Body of pancreas (tissue), 4 donors: Measurements from ENCODE around the gene RPS6KA5. TPM values are rescaled to one million over a fixed set of nuclear protein-coding genes. Genes with fewer than 3 reads are reported as not detected.

ENCODE experiments used
- ATAC-seq: fragments of 150-250 bp; one replicate; pipeline ENCODE4 v1.9.1; 2016
- DNase-seq, 4 donors: peaks; one replicate each; pipeline ENCODE4 v3.0.0-alpha.2; 2019
- H3K27ac ChIP-seq, 4 donors: fragments of 200-600 bp; sonication (generic); 1 replicate in 3 of 4; 2 replicates in 1 of 4; pipeline versions ENCODE4 v1.5.1 to v1.6.1; 2016 to 2019; ENCODE audit warnings: mild to moderate bottlenecking in 1 of 4, mixed read lengths in 1 of 4, moderate library complexity in 1 of 4
- H3K27me3 ChIP-seq, 2 donors: fragments of 200-600 bp; sonication (generic); one replicate each; pipeline ENCODE4 v1.6.0; 2016; ENCODE audit warnings: mild to moderate bottlenecking in 1 of 2
- H3K36me3 ChIP-seq, 2 donors: fragments of 200-600 bp; sonication (generic); replicated peaks in 1 of 2; 2 replicates each; pipeline ENCODE4 v1.5.1; 2016; ENCODE audit warnings: low read depth in 2 of 2; ENCODE audit not compliant: insufficient read depth in 1 of 2
- H3K4me1 ChIP-seq: fragments of 200-600 bp; sonication (generic); one replicate; pipeline ENCODE4 v1.6.0; 2016
- H3K4me3 ChIP-seq, 2 donors: fragments of 200-600 bp; sonication (generic); 1 replicate in 1 of 2; 2 replicates in 1 of 2; pipeline ENCODE4 v1.5.1; 2016 to 2019
- H3K9me3 ChIP-seq, 3 donors: fragments of 200-600 bp; sonication (generic); 1 replicate in 2 of 3; 2 replicates in 1 of 3; pipeline ENCODE4 v1.5.1; 2016
- CTCF ChIP-seq, 7 experiments: fragments of 450-650 bp in 4 of 7; fragments of 200-600 bp in 3 of 7; sonication (generic) in 3 of 7; IDR thresholded peaks; one replicate each; pipeline ENCODE4 v1.5.1; 2016 to 2019; ENCODE audit warnings: antibody characterized with exemption in 7 of 7
- POLR2A ChIP-seq, 3 donors: fragments of 450-650 bp; IDR thresholded peaks; one replicate each; pipeline ENCODE4 v1.6.1; 2016; ENCODE audit warnings: antibody characterized with exemption in 3 of 3, mild to moderate bottlenecking in 2 of 3
- WGBS, 2 donors: methylation state at CpG; one replicate each; pipeline ENCODE4 v1.1.5; 2017; 5-methylcytosine and 5-hydroxymethylcytosine counted together
- intact Hi-C: fragments of 100-400 bp; cut with DNase I; formaldehyde crosslinking; loops from one replicate; pipeline ENCODE4 v1.15.1; 2023
- total RNA-seq, 2 donors: library from RNA; depleted of rRNA; stranded (reverse); fragments of >200 nt; gene quantifications; one replicate each; pipeline ENCODE4 v1.1.0, GENCODE V29; 2016

RPS6KA5 gene
- 1 to 10 TPM in 1 of 2 donors, under 1 TPM in 1; 0.66 to 2.9 TPM for total RNA-seq

GRCh38 chr14:91060351-91061055 lies at the start of gene RPS6KA5:
TSS of gene RPS6KA5 (minus strand) at chr14:91060641. CDS start at chr14:91060434, 207 bp downstream.
- H3K27ac ChIP-seq, result peak within 1 kb of the TSS; percentile 76 to 97 (median 94)
- intact Hi-C loops, result loop anchor here (10.0 kb wide), 1 partner anchor 104 kb away; no protein-coding TSS in a partner anchor
- ATAC-seq (peak; percentile 93), DNase-seq (peak; percentile 100)
- H3K36me3 ChIP-seq, result no peaks in the 10 kb centered on the region
- H3K27me3 ChIP-seq, result no peaks in the 10 kb centered on the region
- H3K9me3 ChIP-seq, result no peaks in the 10 kb centered on the region
- 0 to 1% methylated on average over 28 to 71 of the region's 71 CpGs for WGBS, 2 donors
- peak within 1 kb of the TSS; percentile 60 to 74 for H3K4me3 ChIP-seq
- TF ChIP-seq CTCF (IDR thresholded peaks at IDR 0.05) (peak in 5 of 7 experiments; percentile 13 to 47 (median 20)), POLR2A (IDR thresholded peaks at IDR 0.05) (peak; percentile 81 to 94 (median 92))
- peaks cover 6% of the 10 kb centered on the region for H3K4me1 ChIP-seq

GRCh38 chr14:91108941-91109611 lies 48.6 kb upstream of the RPS6KA5 start:
- ATAC-seq (no peak), DNase-seq (peak; percentile 48 to 68 (median 62))
- TF ChIP-seq CTCF (IDR thresholded peaks at IDR 0.05) (no peak), POLR2A (IDR thresholded peaks at IDR 0.05) (no peak)
- peak overlapping the region in 2 of 4 donors; percentile 44 to 51 for H3K27ac ChIP-seq
- intact Hi-C loops, result no loop called here
- no peaks in the 10 kb centered on the region for H3K36me3 ChIP-seq
- H3K4me3 ChIP-seq, result no peak overlapping the region
- H3K27me3 ChIP-seq, result no peaks in the 10 kb centered on the region
- peaks cover 23% of the 10 kb centered on the region for H3K4me1 ChIP-seq
- 55 to 67% methylated on average over 7 of the region's 7 CpGs for WGBS, 2 donors
- no peaks in the 10 kb centered on the region for H3K9me3 ChIP-seq

- Histone ChIP-seq H3K4me3 (no peak overlapping the region), H3K36me3 (no peaks in the 10 kb centered on the region), H3K4me1 (no peaks in the 10 kb centered on the region), H3K9me3 (no peaks in the 10 kb centered on the region), H3K27ac (no peak overlapping the region), H3K27me3 (no peaks in the 10 kb centered on the region)
- no peak for ATAC-seq
- TF ChIP-seq CTCF (IDR thresholded peaks at IDR 0.05) (no peak), POLR2A (IDR thresholded peaks at IDR 0.05) (no peak)
- no peak for DNase-seq
- WGBS, 2 donors, result 76 to 79% methylated on average over 5 to 8 of the region's 8 CpGs
- intact Hi-C loops, result no loop called here
Measured at GRCh38 chr14:91103116-91103515, 42.7 kb upstream of the RPS6KA5 start.

- DNase-seq, result no peak
- H3K4me1 ChIP-seq, result no peaks in the 10 kb centered on the region
- no peak overlapping the region for H3K27ac ChIP-seq
- H3K27me3 ChIP-seq, result no peaks in the 10 kb centered on the region
- no peak overlapping the region for H3K4me3 ChIP-seq
- 67 to 79% methylated on average over 5 of the region's 5 CpGs for WGBS, 2 donors
- no peak for ATAC-seq
- TF ChIP-seq CTCF (IDR thresholded peaks at IDR 0.05) (no peak), POLR2A (IDR thresholded peaks at IDR 0.05) (no peak)
- no peaks in the 10 kb centered on the region for H3K36me3 ChIP-seq
- intact Hi-C loops, result no loop called here
- H3K9me3 ChIP-seq, result no peaks in the 10 kb centered on the region
Measured at GRCh38 chr14:91100102-91100501, 39.7 kb upstream of the RPS6KA5 start.
